22Rv1 (cell line): ENCODE measurements around the gene LZTS3.
A peak's percentile ranks its signal among the peaks of the same experiment; 100 is the strongest.

Experiments used
- H3K27ac ChIP-seq: fragments of 450-650 bp; 2 replicates; pipeline ENCODE4 v1.5.1; 2017
- ZFX ChIP-seq: fragments of 450-650 bp; IDR thresholded peaks from 2 replicates; pipeline ENCODE4 v1.6.1; 2017; ENCODE audit warnings: antibody characterized with exemption, borderline replicate concordance
- TF ChIP-seq, protein P1 (sequence below): fragments of 450-650 bp; IDR thresholded peaks from 2 replicates; pipeline ENCODE4 v1.5.1; 2017; ENCODE audit warnings: mild to moderate bottlenecking

LZTS3 gene

DNA sequence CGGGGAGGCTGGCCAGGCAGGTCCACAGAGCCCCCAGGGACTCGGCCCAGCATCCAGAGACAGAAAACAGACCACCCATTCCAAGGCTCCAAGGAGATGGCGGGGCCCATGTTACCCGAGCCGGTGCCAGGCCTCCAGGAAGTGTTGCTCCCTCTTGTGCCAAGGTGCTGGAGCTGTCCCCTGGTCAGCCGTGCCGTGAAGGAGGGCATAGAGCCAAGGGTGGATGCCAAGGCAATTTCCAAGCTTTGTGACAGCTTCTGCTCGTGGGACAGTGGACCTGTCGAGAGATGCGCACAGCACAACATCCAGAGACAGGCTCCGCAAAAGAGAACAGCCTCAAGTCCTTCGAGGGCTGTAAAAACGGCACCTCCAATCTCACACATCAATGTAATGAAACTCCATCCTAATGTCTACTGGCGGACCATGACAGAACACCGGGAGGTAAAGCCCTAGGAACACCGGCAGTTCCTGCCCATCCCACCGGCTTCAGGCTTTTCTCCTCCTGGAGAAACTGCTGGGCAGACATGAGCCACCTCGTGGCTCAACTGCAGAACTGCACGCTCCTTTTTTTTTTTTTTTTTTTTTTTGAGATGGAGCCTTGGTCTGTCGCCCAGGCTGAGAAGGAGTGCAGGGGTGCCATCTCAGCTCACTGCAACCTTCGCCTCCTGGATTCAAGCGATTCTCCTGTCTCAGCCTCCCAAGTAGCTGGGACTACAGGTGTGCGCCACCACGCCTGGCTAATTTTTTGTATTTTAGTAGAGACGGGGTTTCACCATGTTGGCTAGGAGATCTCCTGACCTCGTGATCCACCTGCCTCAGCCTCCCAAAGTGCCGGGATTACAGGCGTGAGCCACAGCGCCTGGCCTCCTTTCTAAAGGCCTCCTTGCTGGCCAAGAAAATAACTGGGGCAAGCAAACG, 57.9 kb downstream of the LZTS3 start:
- TF ChIP-seq, protein P1, sequence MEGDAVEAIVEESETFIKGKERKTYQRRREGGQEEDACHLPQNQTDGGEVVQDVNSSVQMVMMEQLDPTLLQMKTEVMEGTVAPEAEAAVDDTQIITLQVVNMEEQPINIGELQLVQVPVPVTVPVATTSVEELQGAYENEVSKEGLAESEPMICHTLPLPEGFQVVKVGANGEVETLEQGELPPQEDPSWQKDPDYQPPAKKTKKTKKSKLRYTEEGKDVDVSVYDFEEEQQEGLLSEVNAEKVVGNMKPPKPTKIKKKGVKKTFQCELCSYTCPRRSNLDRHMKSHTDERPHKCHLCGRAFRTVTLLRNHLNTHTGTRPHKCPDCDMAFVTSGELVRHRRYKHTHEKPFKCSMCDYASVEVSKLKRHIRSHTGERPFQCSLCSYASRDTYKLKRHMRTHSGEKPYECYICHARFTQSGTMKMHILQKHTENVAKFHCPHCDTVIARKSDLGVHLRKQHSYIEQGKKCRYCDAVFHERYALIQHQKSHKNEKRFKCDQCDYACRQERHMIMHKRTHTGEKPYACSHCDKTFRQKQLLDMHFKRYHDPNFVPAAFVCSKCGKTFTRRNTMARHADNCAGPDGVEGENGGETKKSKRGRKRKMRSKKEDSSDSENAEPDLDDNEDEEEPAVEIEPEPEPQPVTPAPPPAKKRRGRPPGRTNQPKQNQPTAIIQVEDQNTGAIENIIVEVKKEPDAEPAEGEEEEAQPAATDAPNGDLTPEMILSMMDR: peak; percentile 92
- TF ChIP-seq ZFX: no peak
- no peak overlapping the region for H3K27ac ChIP-seq
